ENCODE data around the gene CSK. TPM values are rescaled to one million over a fixed set of nuclear protein-coding genes. Genes with fewer than 3 reads are reported as not detected.

CSK gene
- total and polyA plus RNA-seq, 2 experiments from 2014 or later, result 13.6 to 27.5 TPM

DNA sequence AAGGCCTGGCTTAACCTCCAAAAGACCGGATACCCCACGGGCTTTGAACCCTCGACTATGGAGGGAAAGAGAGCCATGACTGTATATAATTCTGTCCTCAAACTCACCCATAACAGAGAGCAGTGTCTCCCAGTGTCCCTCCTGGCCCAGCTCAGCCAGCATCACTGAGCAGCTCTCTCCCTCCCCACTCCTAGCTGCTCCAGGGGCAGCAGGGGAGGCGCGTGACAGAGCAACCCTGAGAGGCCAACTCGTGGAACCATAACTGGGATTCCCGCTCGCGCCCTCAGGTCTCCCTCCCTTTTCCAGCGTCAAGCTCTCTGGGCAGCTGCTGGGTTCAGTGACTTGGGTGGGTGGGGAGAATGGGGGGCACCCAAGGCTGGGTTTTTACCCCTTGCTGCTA is 44.0 kb downstream of the CSK start (continued):
- TF ChIP-seq, protein P1, sequence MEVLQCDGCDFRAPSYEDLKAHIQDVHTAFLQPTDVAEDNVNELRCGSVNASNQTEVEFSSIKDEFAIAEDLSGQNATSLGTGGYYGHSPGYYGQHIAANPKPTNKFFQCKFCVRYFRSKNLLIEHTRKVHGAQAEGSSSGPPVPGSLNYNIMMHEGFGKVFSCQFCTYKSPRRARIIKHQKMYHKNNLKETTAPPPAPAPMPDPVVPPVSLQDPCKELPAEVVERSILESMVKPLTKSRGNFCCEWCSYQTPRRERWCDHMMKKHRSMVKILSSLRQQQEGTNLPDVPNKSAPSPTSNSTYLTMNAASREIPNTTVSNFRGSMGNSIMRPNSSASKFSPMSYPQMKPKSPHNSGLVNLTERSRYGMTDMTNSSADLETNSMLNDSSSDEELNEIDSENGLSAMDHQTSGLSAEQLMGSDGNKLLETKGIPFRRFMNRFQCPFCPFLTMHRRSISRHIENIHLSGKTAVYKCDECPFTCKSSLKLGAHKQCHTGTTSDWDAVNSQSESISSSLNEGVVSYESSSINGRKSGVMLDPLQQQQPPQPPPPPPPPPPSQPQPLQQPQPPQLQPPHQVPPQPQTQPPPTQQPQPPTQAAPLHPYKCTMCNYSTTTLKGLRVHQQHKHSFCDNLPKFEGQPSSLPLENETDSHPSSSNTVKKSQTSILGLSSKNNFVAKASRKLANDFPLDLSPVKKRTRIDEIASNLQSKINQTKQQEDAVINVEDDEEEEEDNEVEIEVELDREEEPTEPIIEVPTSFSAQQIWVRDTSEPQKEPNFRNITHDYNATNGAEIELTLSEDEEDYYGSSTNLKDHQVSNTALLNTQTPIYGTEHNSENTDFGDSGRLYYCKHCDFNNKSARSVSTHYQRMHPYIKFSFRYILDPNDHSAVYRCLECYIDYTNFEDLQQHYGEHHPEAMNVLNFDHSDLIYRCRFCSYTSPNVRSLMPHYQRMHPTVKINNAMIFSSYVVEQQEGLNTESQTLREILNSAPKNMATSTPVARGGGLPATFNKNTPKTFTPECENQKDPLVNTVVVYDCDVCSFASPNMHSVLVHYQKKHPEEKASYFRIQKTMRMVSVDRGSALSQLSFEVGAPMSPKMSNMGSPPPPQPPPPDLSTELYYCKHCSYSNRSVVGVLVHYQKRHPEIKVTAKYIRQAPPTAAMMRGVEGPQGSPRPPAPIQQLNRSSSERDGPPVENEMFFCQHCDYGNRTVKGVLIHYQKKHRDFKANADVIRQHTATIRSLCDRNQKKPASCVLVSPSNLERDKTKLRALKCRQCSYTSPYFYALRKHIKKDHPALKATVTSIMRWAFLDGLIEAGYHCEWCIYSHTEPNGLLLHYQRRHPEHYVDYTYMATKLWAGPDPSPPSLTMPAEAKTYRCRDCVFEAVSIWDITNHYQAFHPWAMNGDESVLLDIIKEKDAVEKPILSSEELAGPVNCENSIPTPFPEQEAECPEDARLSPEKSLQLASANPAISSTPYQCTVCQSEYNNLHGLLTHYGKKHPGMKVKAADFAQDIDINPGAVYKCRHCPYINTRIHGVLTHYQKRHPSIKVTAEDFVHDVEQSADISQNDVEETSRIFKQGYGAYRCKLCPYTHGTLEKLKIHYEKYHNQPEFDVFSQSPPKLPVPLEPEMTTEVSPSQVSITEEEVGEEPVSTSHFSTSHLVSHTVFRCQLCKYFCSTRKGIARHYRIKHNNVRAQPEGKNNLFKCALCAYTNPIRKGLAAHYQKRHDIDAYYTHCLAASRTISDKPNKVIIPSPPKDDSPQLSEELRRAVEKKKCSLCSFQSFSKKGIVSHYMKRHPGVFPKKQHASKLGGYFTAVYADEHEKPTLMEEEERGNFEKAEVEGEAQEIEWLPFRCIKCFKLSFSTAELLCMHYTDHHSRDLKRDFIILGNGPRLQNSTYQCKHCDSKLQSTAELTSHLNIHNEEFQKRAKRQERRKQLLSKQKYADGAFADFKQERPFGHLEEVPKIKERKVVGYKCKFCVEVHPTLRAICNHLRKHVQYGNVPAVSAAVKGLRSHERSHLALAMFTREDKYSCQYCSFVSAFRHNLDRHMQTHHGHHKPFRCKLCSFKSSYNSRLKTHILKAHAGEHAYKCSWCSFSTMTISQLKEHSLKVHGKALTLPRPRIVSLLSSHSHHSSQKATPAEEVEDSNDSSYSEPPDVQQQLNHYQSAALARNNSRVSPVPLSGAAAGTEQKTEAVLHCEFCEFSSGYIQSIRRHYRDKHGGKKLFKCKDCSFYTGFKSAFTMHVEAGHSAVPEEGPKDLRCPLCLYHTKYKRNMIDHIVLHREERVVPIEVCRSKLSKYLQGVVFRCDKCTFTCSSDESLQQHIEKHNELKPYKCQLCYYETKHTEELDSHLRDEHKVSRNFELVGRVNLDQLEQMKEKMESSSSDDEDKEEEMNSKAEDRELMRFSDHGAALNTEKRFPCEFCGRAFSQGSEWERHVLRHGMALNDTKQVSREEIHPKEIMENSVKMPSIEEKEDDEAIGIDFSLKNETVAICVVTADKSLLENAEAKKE (CRISPR knock-in tag; IDR thresholded peaks at IDR 0.05), result no peak
- TF ChIP-seq EZH2 (IDR thresholded peaks at IDR 0.05; ENCODE audit: low read depth, unreplicated experiment) (no peak), POLR2AphosphoS5 (IDR thresholded peaks at IDR 0.05; ENCODE audit: low read depth) (no peak), CREB1 (CRISPR knock-in tag; IDR thresholded peaks at IDR 0.05; ENCODE audit: low read depth) (no peak), JUNB (IDR thresholded peaks at IDR 0.05; ENCODE audit: unreplicated experiment) (no peak), NANOG (IDR thresholded peaks at IDR 0.05; ENCODE audit: borderline replicate concordance) (no peak), ZNF331 (CRISPR knock-in tag; IDR thresholded peaks at IDR 0.05; ENCODE audit: low read depth) (no peak)
- TF ChIP-seq, protein P2, sequence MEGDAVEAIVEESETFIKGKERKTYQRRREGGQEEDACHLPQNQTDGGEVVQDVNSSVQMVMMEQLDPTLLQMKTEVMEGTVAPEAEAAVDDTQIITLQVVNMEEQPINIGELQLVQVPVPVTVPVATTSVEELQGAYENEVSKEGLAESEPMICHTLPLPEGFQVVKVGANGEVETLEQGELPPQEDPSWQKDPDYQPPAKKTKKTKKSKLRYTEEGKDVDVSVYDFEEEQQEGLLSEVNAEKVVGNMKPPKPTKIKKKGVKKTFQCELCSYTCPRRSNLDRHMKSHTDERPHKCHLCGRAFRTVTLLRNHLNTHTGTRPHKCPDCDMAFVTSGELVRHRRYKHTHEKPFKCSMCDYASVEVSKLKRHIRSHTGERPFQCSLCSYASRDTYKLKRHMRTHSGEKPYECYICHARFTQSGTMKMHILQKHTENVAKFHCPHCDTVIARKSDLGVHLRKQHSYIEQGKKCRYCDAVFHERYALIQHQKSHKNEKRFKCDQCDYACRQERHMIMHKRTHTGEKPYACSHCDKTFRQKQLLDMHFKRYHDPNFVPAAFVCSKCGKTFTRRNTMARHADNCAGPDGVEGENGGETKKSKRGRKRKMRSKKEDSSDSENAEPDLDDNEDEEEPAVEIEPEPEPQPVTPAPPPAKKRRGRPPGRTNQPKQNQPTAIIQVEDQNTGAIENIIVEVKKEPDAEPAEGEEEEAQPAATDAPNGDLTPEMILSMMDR (conservative IDR thresholded peaks at IDR 0.05; ENCODE audit: low read depth in 2 of 2), result no peak

DNA sequence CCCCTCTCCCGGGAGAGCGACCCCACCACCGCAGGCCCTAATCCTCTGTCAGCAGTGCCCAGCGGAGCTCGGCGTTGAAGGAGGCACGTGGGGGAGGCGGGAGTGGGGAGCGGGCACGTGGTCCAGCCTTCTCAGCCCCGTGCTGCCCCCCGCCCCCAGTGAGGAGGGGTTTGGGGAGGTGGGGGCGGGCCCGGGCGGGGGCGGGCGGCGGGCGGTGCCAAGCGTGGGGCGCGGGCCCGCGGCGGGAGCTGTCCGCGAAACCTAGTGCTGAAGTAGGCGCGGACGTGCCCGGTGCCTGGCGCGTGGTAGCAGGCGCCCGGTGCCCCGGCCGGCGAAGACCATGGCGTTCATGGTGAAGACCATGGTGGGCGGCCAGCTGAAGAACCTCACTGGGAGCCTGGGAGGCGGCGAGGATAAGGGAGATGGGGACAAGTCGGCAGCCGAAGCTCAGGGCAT is 44.5 kb downstream of the CSK start, which contains the start of gene CPLX3:
CPLX3 (plus strand) TSS at position 264 of the 456 bp plus-strand sequence; CDS start at position 341, 77 bp downstream.
- H3K27me3 ChIP-seq (ENCODE audit: insufficient read depth), result peaks cover 35% of the 10 kb centered on the region
- H3K4me2 ChIP-seq, result peak within 1 kb of the TSS; percentile 71
- Mint-ChIP-seq H3K4me1 (peaks cover 14% of the 10 kb centered on the region), H3K36me3 (ENCODE audit: low read depth) (no peaks in the 10 kb centered on the region), H3K9me3 (no peaks in the 10 kb centered on the region), H3K27me3 (ENCODE audit: insufficient read depth, low read depth, poor library complexity) (peaks cover 35% of the 10 kb centered on the region), H3K27ac (no peak within 1 kb of the TSS), H3K4me3 (peak within 1 kb of the TSS; percentile 59)
- H2AFZ ChIP-seq, result peak within 1 kb of the TSS; percentile 59; the same call in 1 of the 2 replicates
- peak; percentile 67 for ATAC-seq
- DNase-seq (ENCODE audit: low spot score), result peak; percentile 69
- no peaks in the 10 kb centered on the region for H3K9me2 ChIP-seq (ENCODE audit: insufficient read depth)
- H3K4me3 ChIP-seq, result peak within 1 kb of the TSS; percentile 47
- no peaks in the 10 kb centered on the region for H4K20me1 ChIP-seq (replicated peaks; ENCODE audit: insufficient read depth)
- H3K4me1 ChIP-seq (ENCODE audit: insufficient read depth), result peaks cover 7% of the 10 kb centered on the region; the same call in 1 of the 2 replicates
- H3F3A ChIP-seq (replicated peaks; ENCODE audit: low read depth), result peaks cover 5% of the 10 kb centered on the region; the same call in 1 of the 2 replicates
- no peaks in the 10 kb centered on the region for H3K36me3 ChIP-seq (ENCODE audit: insufficient read depth)
- no peaks in the 10 kb centered on the region for H3K79me2 ChIP-seq (replicated peaks; ENCODE audit: insufficient read depth)
- no peak within 1 kb of the TSS for H3K27ac ChIP-seq (ENCODE audit: low read depth)
- TF ChIP-seq ZNF114 (CRISPR knock-in tag; IDR thresholded peaks at IDR 0.05), result no peak
- TF ChIP-seq, protein P3, sequence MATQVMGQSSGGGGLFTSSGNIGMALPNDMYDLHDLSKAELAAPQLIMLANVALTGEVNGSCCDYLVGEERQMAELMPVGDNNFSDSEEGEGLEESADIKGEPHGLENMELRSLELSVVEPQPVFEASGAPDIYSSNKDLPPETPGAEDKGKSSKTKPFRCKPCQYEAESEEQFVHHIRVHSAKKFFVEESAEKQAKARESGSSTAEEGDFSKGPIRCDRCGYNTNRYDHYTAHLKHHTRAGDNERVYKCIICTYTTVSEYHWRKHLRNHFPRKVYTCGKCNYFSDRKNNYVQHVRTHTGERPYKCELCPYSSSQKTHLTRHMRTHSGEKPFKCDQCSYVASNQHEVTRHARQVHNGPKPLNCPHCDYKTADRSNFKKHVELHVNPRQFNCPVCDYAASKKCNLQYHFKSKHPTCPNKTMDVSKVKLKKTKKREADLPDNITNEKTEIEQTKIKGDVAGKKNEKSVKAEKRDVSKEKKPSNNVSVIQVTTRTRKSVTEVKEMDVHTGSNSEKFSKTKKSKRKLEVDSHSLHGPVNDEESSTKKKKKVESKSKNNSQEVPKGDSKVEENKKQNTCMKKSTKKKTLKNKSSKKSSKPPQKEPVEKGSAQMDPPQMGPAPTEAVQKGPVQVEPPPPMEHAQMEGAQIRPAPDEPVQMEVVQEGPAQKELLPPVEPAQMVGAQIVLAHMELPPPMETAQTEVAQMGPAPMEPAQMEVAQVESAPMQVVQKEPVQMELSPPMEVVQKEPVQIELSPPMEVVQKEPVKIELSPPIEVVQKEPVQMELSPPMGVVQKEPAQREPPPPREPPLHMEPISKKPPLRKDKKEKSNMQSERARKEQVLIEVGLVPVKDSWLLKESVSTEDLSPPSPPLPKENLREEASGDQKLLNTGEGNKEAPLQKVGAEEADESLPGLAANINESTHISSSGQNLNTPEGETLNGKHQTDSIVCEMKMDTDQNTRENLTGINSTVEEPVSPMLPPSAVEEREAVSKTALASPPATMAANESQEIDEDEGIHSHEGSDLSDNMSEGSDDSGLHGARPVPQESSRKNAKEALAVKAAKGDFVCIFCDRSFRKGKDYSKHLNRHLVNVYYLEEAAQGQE (IDR thresholded peaks at IDR 0.05; ENCODE audit: unreplicated experiment), result peak; percentile 80

Measured in GM23338 (cell line).